Caki2 (cell line): ENCODE measurements around the gene PTH1R. TPM values are rescaled to one million over a fixed set of nuclear protein-coding genes. Genes with fewer than 3 reads are reported as not detected.

ENCODE experiments used
- DNase-seq: peaks from one replicate; pipeline ENCODE4 v3.0.0-alpha.2; 2015; ENCODE audit warnings: low read depth
- in situ Hi-C: cut with HindIII; loops from 2 replicates; pipeline ENCODE4 v1.10.0; 2016; ENCODE audit warnings: low sequenced_read_pairs, low pct_unique_long_range_greater_than_20kb, mixed read lengths
- total RNA-seq: library from RNA; depleted of rRNA; stranded (reverse); fragments of >200 nt; shearing (Covaris generic); gene quantifications from 2 replicates; pipeline ENCODE4 v1.2.3, GENCODE V29; 2014; ENCODE audit warnings: low replicate concordance; rRNA removed

The PTH1R gene
- total RNA-seq, 1 experiment from 2014 or later = 3.3 TPM

GRCh38 chr3:46946856-46947545 is 69.5 kb downstream of the PTH1R start:
- in situ Hi-C loops = no loop called here
- peak; percentile 55 for DNase-seq

GRCh38 chr3:46947546-46947901 is 70.0 kb downstream of the PTH1R start:
- in situ Hi-C loops = no loop called here

GRCh38 chr3:46947981-46948791 is 70.7 kb downstream of the PTH1R start:
- in situ Hi-C loops = no loop called here
- DNase-seq = peak; percentile 55

More at GRCh38 chr3:46947546-46947901, 70.0 kb downstream of the PTH1R start:
- DNase-seq = no peak

- no peak for DNase-seq
These were observed 71.5 kb downstream of the PTH1R start for GRCh38 chr3:46948830-46949671.

GRCh38 chr3:46950177-46950576 is 72.7 kb downstream of the PTH1R start:
- DNase-seq = no peak
- in situ Hi-C loops = no loop called here

More at GRCh38 chr3:46948830-46949671, 71.5 kb downstream of the PTH1R start:
- in situ Hi-C loops = no loop called here

GRCh38 chr3:46950650-46951241 is 73.2 kb downstream of the PTH1R start:
- in situ Hi-C loops = no loop called here
- DNase-seq = no peak

GRCh38 chr3:46952813-46953212 is 75.3 kb downstream of the PTH1R start:
- in situ Hi-C loops = no loop called here
- DNase-seq = no peak

Other genes with a start within 250 kb of the PTH1R start
- gene ALS2CL, start 184.0 kb upstream of the PTH1R start, total RNA-seq = 2.1 and 3.9 TPM in 2 replicates
- gene TMIE, start 176.3 kb upstream of the PTH1R start, total RNA-seq = not detected in 2 replicates
- not detected in 2 replicates for gene PRSS50, start 159.9 kb upstream of the PTH1R start, total RNA-seq
- not detected in 2 replicates for gene MYL3, start 14.3 kb upstream of the PTH1R start, total RNA-seq
- 28.0 and 36.0 TPM in 2 replicates for gene CCDC12, start 99.0 kb downstream of the PTH1R start, total RNA-seq
- gene NBEAL2, start 101.9 kb downstream of the PTH1R start, total RNA-seq = 6.9 and 9.6 TPM in 2 replicates